GM21423 (cell line): ENCODE measurements around the gene CYB561D1.

Experiments used
- ATAC-seq: cut with Tn5 transposase; IDR thresholded peaks from one replicate; pipeline ENCODE4 v1.9.1; 2021; ENCODE audit warnings: mild to moderate bottlenecking, moderate library complexity; ENCODE audit not compliant: unreplicated experiment

Gene CYB561D1

GRCh38 chr1:109546311-109547109 is 52.6 kb downstream of the CYB561D1 start:
- ATAC-seq, result peak; percentile 31

DNA sequence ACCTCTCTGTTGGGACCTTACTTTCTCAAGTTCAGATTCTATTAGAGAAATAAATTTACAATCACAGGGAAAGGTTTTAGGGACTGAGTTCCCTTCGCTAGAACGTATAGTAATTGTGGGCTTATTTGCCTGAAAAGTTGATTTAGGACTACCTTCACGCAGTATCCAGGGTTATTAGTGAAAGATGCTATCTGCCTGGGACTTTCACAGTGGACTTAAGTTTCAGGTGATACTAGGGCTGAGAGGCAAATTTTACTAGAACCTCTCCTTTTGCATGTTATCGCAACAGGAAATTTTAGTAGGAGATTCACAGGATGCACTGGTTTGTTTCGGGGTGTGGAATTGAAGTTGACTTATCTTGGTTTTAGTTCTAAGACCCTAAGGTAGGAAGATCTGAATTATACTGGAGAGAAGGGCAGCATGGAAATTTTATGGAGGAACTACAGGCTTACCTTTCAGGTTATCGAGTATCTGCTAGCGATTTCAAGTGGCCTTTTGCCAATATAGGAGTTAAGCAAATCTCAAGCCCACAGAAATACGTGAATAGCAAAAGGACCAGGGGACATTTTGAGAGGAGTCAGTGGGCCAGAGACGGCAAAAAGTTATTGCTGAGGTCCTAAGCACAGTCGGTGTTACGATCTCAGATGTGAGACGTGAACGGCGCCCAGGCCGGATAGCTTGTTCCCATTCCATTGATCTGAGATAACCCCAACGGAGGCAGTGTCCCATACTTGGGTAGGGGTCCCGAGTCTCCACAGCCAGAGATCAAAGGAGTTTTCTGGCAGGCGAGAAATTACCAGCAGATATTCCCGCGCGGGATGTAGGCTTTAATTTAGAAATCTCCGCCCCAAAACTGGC is 53.8 kb downstream of the CYB561D1 start:
- no peak for ATAC-seq

DNA sequence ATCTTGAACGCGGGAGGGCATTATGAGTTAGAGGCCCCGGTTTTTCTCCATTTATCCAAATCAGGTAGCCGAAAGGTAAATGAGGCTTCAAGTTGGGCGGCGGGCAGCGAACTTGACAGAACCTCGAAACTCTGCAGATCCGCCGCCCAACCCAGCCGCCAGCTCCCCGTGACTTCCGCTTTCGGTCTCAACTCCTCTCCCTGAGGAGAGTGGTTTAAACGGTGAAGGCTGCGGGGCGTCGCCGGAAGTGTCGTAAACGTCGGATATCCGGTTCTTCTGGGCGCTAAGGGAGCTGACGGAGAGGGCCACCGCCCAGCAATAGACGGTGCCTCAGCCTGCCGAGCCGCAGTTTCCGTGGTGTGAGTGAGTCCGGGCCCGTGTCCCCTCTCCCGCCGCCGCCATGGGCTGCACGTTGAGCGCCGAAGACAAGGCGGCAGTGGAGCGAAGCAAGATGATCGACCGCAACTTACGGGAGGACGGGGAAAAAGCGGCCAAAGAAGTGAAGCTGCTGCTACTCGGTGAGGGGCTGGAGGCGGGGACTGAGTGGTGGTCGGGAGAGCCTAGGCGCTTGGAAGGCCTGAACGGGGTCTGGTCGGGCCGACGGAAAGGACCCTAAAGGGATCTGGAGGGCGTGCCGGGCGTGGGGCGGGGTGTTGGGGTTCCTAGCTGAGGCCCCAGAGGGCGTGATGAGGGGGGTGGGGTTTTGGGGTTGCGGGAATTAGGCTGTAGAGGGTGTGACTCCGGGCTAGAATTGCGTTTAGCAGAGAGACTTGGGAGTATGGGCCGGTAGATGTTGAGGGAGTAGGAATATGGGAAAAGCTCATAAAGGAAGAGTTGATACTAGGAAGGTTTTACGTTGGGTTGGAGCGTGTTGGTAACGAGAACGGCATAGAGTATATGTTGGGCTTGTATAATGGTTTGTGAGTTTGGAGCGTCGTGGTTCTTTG is 54.7 kb downstream of the CYB561D1 start, which contains the start of gene GNAI3:
Gene GNAI3, plus strand, starts transcription at position 295 of the 947 bp plus-strand sequence. Its CDS starts 106 bp downstream, at position 401.
- ATAC-seq, result peak; percentile 95
